ENCODE measurements around the gene SLC6A2. TPM values are rescaled to one million over a fixed set of nuclear protein-coding genes. Genes with fewer than 3 reads are reported as not detected.

SLC6A2 gene
- total and polyA plus RNA-seq, 2 experiments from 2014 or later = 0.35 to 0.39 TPM

- DNase-seq (ENCODE audit: low spot score) (no peak), ATAC-seq (no peak)
- Histone ChIP-seq H3K79me2 (replicated peaks; ENCODE audit: insufficient read depth) (no peaks in the 10 kb centered on the region), H3K4me3 (no peak overlapping the region), H3K4me1 (ENCODE audit: insufficient read depth) (no peaks in the 10 kb centered on the region; the same call in 1 of the 2 replicates), H3F3A (replicated peaks; ENCODE audit: low read depth) (no peaks in the 10 kb centered on the region), H3K27ac (ENCODE audit: low read depth) (no peak overlapping the region), H4K20me1 (replicated peaks; ENCODE audit: insufficient read depth) (no peaks in the 10 kb centered on the region; the same call in 1 of the 2 replicates), H3K9me2 (ENCODE audit: insufficient read depth) (no peaks in the 10 kb centered on the region), H3K4me2 (no peak overlapping the region), H2AFZ (no peak overlapping the region), H3K27me3 (ENCODE audit: insufficient read depth) (peaks cover 4% of the 10 kb centered on the region), H3K36me3 (ENCODE audit: insufficient read depth) (no peaks in the 10 kb centered on the region)
- Mint-ChIP-seq H3K4me3 (no peak overlapping the region), H3K27ac (no peak overlapping the region), H3K27me3 (ENCODE audit: insufficient read depth, low read depth, poor library complexity) (peaks cover 8% of the 10 kb centered on the region), H3K36me3 (ENCODE audit: low read depth) (no peaks in the 10 kb centered on the region), H3K4me1 (peaks cover 13% of the 10 kb centered on the region), H3K9me3 (peaks cover 7% of the 10 kb centered on the region; the same call in 2 of the 3 replicates)
- TF ChIP-seq, protein P1, sequence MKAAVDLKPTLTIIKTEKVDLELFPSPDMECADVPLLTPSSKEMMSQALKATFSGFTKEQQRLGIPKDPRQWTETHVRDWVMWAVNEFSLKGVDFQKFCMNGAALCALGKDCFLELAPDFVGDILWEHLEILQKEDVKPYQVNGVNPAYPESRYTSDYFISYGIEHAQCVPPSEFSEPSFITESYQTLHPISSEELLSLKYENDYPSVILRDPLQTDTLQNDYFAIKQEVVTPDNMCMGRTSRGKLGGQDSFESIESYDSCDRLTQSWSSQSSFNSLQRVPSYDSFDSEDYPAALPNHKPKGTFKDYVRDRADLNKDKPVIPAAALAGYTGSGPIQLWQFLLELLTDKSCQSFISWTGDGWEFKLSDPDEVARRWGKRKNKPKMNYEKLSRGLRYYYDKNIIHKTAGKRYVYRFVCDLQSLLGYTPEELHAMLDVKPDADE (IDR thresholded peaks at IDR 0.05) = no peak
- TF ChIP-seq ZNF114 (CRISPR knock-in tag; IDR thresholded peaks at IDR 0.05) (no peak), NANOG (IDR thresholded peaks at IDR 0.05; ENCODE audit: borderline replicate concordance) (no peak)
Measured at GRCh38 chr16:55663765-55664677, 8.2 kb downstream of the SLC6A2 start.

GRCh38 chr16:55664786-55665407 lies 9.1 kb downstream of the SLC6A2 start:
- Mint-ChIP-seq H3K36me3 (ENCODE audit: low read depth) (no peaks in the 10 kb centered on the region), H3K27ac (no peak overlapping the region), H3K4me1 (peaks cover 12% of the 10 kb centered on the region), H3K9me3 (peaks cover 7% of the 10 kb centered on the region; the same call in 2 of the 3 replicates), H3K4me3 (no peak overlapping the region), H3K27me3 (ENCODE audit: insufficient read depth, low read depth, poor library complexity) (peaks cover 7% of the 10 kb centered on the region)
- Histone ChIP-seq H3K4me1 (ENCODE audit: insufficient read depth) (no peaks in the 10 kb centered on the region; the same call in 1 of the 2 replicates), H3K4me3 (no peak overlapping the region), H3K27ac (ENCODE audit: low read depth) (no peak overlapping the region), H3K27me3 (ENCODE audit: insufficient read depth) (no peaks in the 10 kb centered on the region), H2AFZ (no peak overlapping the region), H3F3A (replicated peaks; ENCODE audit: low read depth) (no peaks in the 10 kb centered on the region), H3K4me2 (no peak overlapping the region), H3K79me2 (replicated peaks; ENCODE audit: insufficient read depth) (no peaks in the 10 kb centered on the region), H4K20me1 (replicated peaks; ENCODE audit: insufficient read depth) (no peaks in the 10 kb centered on the region; the same call in 1 of the 2 replicates), H3K36me3 (ENCODE audit: insufficient read depth) (no peaks in the 10 kb centered on the region), H3K9me2 (ENCODE audit: insufficient read depth) (no peaks in the 10 kb centered on the region)
- DNase-seq (ENCODE audit: low spot score) (no peak), ATAC-seq (no peak)
- TF ChIP-seq EZH2phosphoT487 (IDR thresholded peaks at IDR 0.05; ENCODE audit: unreplicated experiment) (no peak), POLR2AphosphoS5 (IDR thresholded peaks at IDR 0.05; ENCODE audit: low read depth) (no peak), STAT1 (IDR thresholded peaks at IDR 0.05; ENCODE audit: unreplicated experiment) (no peak), CTCF (conservative IDR thresholded peaks at IDR 0.05; ENCODE audit: low read depth in 2 of 2) (no peak), EZH2 (IDR thresholded peaks at IDR 0.05; ENCODE audit: low read depth, unreplicated experiment) (no peak), REST (IDR thresholded peaks at IDR 0.05; ENCODE audit: unreplicated experiment) (no peak)
- TF ChIP-seq, protein P1 (IDR thresholded peaks at IDR 0.05) = no peak
